ENCODE results near the gene MAP3K20.
"Not testable (repeated sequence)": the region's sequence is repeated elsewhere in the genome, so short reads cannot be mapped to it uniquely, and the experiment has no call there.

The MAP3K20 gene

DNA sequence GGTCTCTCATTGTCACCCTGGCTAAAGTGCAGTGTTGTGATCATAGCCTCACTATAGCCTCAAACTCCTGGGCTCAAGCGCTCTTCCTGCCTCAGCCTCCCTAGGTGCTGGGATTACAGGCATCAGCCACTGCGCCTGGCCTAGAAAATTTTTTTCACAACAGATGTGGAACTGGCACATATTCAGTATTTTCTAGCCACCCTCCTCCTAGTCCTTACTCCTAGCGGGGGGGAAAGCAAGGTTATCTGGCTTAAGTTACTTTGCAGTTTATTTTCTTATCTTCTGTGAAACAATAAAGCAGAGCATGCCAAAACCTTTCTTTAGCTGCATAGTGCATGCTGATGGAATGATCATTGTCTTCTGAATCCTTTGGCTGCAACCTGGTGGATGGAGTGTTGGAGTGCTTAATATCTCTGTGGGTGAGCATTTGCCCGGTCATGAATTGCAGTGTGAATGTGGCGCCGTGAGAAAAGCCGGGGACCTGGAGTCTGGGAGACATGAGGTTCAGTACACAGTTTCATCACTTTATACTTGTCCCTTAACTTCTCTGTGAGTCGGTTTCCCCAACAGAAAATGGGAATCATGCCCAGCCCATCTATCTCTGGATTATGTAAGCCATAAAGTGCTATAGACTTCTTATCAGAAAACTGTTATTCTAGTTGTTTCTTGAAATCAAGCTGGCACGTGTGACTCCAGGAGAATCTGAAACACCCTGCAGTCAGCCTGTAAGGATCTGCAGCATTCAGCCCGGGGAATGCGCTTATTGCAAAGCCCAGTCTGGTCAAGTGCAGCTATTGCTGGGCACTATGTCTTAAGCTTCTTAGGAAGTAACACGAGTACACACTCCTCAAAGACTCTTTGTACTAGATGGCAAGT is 38.2 kb upstream of the MAP3K20 start:
- Histone ChIP-seq H3K4me1 (ENCODE audit: control insufficient read depth, insufficient read depth, low read length) (no peaks in the 10 kb centered on the region), H3K27me3 (ENCODE audit: control insufficient read depth, insufficient read depth, low read length) (no peaks in the 10 kb centered on the region), H3K4me3 (ENCODE audit: low read length) (no peak overlapping the region), H3K27ac (ENCODE audit: low read length) (no peak overlapping the region), H3K9me3 (ENCODE audit: control insufficient read depth, insufficient read depth, low read length) (no peaks in the 10 kb centered on the region), H3K36me3 (ENCODE audit: control insufficient read depth, insufficient read depth, low read length) (no peaks in the 10 kb centered on the region)
- no peak for DNase-seq (ENCODE audit: low read depth, low spot score)
- no CpG with 5 or more reads among the region's 12 CpGs for WGBS (ENCODE audit: insufficient coverage, insufficient read length)

- H3K36me3 ChIP-seq (ENCODE audit: control insufficient read depth, insufficient read depth, low read length); H3K9me3 ChIP-seq (ENCODE audit: control insufficient read depth, insufficient read depth, low read length); H3K4me3 ChIP-seq (ENCODE audit: low read length); H3K27me3 ChIP-seq (ENCODE audit: control insufficient read depth, insufficient read depth, low read length); H3K27ac ChIP-seq (ENCODE audit: low read length); DNase-seq (ENCODE audit: low read depth, low spot score); H3K4me1 ChIP-seq (ENCODE audit: control insufficient read depth, insufficient read depth, low read length): not testable (repeated sequence)
- WGBS (ENCODE audit: insufficient coverage, insufficient read length) = no CpG with 5 or more reads among the region's 2 CpGs
Observed at GRCh38 chr2:173038257-173038656, 37.4 kb upstream of the MAP3K20 start.

GRCh38 chr2:173040729-173041128 is 34.9 kb upstream of the MAP3K20 start:
- no peaks in the 10 kb centered on the region for H3K36me3 ChIP-seq (ENCODE audit: control insufficient read depth, insufficient read depth, low read length)
- DNase-seq (ENCODE audit: low read depth, low spot score) = no peak
- no peaks in the 10 kb centered on the region for H3K4me1 ChIP-seq (ENCODE audit: control insufficient read depth, insufficient read depth, low read length)
- no peak overlapping the region for H3K27ac ChIP-seq (ENCODE audit: low read length)
- H3K27me3 ChIP-seq (ENCODE audit: control insufficient read depth, insufficient read depth, low read length) = no peaks in the 10 kb centered on the region
- H3K9me3 ChIP-seq (ENCODE audit: control insufficient read depth, insufficient read depth, low read length) = no peaks in the 10 kb centered on the region
- no peak overlapping the region for H3K4me3 ChIP-seq (ENCODE audit: low read length)

- WGBS (ENCODE audit: insufficient coverage, insufficient read length) = no CpG with 5 or more reads among the region's 8 CpGs
- no peak for DNase-seq (ENCODE audit: low read depth, low spot score)
- Histone ChIP-seq H3K27ac (ENCODE audit: low read length) (no peak overlapping the region), H3K4me3 (ENCODE audit: low read length) (no peak overlapping the region), H3K9me3 (ENCODE audit: control insufficient read depth, insufficient read depth, low read length) (no peaks in the 10 kb centered on the region), H3K27me3 (ENCODE audit: control insufficient read depth, insufficient read depth, low read length) (no peaks in the 10 kb centered on the region), H3K4me1 (ENCODE audit: control insufficient read depth, insufficient read depth, low read length) (no peaks in the 10 kb centered on the region), H3K36me3 (ENCODE audit: control insufficient read depth, insufficient read depth, low read length) (no peaks in the 10 kb centered on the region)
Observed at GRCh38 chr2:173043476-173043875, 32.2 kb upstream of the MAP3K20 start.

DNA sequence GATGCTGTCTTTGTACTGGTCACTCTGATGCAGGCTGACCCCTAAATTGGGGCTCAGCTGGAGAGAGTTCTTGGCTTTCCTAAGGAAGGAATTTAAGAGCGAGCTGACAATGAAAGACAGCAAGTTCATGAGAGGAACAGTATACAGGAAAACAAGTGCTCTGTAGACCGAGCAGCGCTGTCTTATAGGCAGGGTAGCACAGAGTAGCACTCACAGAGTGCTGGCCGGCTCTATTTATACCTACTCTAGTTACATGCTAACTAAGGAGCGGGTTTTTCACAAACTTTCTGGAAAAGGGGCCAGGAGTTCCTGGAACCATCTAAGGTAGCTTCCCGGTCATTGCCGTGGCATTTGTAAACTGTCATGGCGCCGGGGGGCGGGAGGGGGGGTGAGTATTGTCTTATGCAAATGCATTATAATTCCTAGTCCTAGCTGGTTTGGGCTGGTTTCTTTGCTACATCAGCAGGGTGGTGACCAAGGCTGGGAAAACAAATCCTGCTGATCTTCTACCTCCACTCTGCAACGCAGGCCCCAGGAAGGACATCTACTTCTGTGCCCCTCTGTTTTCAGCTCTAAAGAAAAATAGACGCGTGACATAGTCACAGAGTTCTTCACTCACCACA is 31.6 kb upstream of the MAP3K20 start:
- DNase-seq (ENCODE audit: low read depth, low spot score) = no peak
- whole genome bisulfite sequencing (ENCODE audit: insufficient coverage, insufficient read length) = no CpG with 5 or more reads among the region's 13 CpGs
- no peaks in the 10 kb centered on the region for H3K27me3 ChIP-seq (ENCODE audit: control insufficient read depth, insufficient read depth, low read length)
- no peak overlapping the region for H3K27ac ChIP-seq (ENCODE audit: low read length)
- no peaks in the 10 kb centered on the region for H3K9me3 ChIP-seq (ENCODE audit: control insufficient read depth, insufficient read depth, low read length)
- no peak overlapping the region for H3K4me3 ChIP-seq (ENCODE audit: low read length)
- H3K36me3 ChIP-seq (ENCODE audit: control insufficient read depth, insufficient read depth, low read length) = no peaks in the 10 kb centered on the region
- no peaks in the 10 kb centered on the region for H3K4me1 ChIP-seq (ENCODE audit: control insufficient read depth, insufficient read depth, low read length)

DNA sequence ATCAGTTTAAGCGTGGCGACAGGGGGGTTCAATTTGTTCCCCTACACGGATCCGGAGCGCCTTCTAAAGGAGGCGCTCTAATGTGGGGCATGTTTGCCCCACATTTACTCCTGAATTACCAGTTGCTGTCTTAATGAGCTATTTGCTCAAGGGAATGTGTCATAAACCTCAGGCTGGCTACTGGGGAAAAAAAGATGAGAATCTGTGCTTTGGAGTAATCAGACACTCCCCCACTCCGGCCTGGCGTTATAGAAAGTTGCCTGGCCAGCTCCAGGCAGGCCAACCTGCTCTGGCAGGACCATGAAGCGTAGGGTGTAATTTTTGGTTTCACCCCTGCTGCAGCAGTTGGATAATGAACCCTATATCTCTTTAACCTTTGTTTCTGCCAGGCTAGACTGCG is 31.0 kb upstream of the MAP3K20 start:
- Histone ChIP-seq H3K27me3 (ENCODE audit: control insufficient read depth, insufficient read depth, low read length) (no peaks in the 10 kb centered on the region), H3K27ac (ENCODE audit: low read length) (no peak overlapping the region), H3K4me3 (ENCODE audit: low read length) (no peak overlapping the region), H3K9me3 (ENCODE audit: control insufficient read depth, insufficient read depth, low read length) (no peaks in the 10 kb centered on the region), H3K36me3 (ENCODE audit: control insufficient read depth, insufficient read depth, low read length) (no peaks in the 10 kb centered on the region), H3K4me1 (ENCODE audit: control insufficient read depth, insufficient read depth, low read length) (no peaks in the 10 kb centered on the region)
- DNase-seq (ENCODE audit: low read depth, low spot score) = no peak
- WGBS (ENCODE audit: insufficient coverage, insufficient read length) = no CpG with 5 or more reads among the region's 10 CpGs

DNA sequence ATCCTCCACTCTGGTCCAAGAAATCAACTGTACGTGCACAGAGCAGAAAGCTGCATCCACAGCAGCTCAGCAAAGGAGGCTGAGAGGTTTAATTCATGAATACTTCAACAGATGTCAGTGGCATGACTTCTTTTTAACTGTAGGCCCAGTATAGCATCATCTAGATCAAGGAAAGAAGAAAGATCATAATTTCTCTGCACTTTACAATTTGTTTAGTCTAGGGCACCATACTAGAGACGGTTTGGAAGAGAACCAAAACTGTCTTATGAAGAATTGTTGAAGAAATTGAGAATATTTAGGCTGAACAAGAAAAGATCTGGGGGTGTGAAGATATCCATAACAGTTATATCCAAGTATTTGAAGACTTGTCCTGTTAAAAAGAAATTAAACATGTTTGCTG is 30.5 kb upstream of the MAP3K20 start:
- Histone ChIP-seq H3K27me3 (ENCODE audit: control insufficient read depth, insufficient read depth, low read length) (no peaks in the 10 kb centered on the region), H3K9me3 (ENCODE audit: control insufficient read depth, insufficient read depth, low read length) (no peaks in the 10 kb centered on the region), H3K4me3 (ENCODE audit: low read length) (no peak overlapping the region), H3K4me1 (ENCODE audit: control insufficient read depth, insufficient read depth, low read length) (no peaks in the 10 kb centered on the region), H3K36me3 (ENCODE audit: control insufficient read depth, insufficient read depth, low read length) (no peaks in the 10 kb centered on the region), H3K27ac (ENCODE audit: low read length) (no peak overlapping the region)
- WGBS (ENCODE audit: insufficient coverage, insufficient read length) = no CpG with 5 or more reads among the region's 2 CpGs
- no peak for DNase-seq (ENCODE audit: low read depth, low spot score)

GRCh38 chr2:173048522-173048896 is 27.1 kb upstream of the MAP3K20 start:
- Histone ChIP-seq H3K36me3 (ENCODE audit: control insufficient read depth, insufficient read depth, low read length) (no peaks in the 10 kb centered on the region), H3K27ac (ENCODE audit: low read length) (no peak overlapping the region), H3K27me3 (ENCODE audit: control insufficient read depth, insufficient read depth, low read length) (no peaks in the 10 kb centered on the region), H3K4me3 (ENCODE audit: low read length) (no peak overlapping the region), H3K9me3 (ENCODE audit: control insufficient read depth, insufficient read depth, low read length) (no peaks in the 10 kb centered on the region), H3K4me1 (ENCODE audit: control insufficient read depth, insufficient read depth, low read length) (no peaks in the 10 kb centered on the region)
- no CpG with 5 or more reads among the region's 3 CpGs for whole genome bisulfite sequencing (ENCODE audit: insufficient coverage, insufficient read length)
- no peak for DNase-seq (ENCODE audit: low read depth, low spot score)

DNA sequence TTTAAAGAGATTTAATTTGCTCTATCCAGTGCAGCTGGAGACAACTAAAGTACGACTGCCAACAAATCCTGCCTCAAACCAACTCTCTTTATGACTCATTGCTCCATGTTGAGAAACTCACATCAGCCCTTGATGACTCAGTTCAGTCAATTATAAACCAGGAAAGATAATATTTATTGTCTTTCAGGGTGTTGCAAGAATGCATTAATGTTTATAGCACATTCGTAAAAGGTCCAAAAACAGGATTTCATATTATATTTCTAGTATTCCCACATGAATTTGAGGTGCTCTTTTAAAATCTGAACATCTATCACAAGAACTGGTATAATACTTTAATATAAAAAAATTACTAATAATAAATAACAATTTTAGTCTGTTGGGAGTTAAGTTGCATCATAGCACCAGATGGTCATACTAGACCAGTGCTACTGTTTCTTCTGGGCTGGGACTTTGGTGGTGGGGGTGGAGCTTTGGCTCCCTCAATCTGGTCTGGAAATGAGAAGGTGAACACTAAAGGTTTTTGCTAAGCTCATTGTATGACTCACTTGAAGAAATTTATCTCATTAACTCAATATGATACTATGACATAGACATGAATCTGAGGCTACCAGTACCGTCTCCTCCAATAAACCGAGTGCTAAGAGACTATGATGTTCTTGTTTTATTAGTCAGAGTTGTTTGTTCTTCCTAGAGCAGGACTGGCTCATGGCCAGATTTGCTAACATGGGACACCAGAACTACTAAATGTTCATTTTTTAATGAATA is 26.6 kb upstream of the MAP3K20 start:
- Histone ChIP-seq H3K9me3 (ENCODE audit: control insufficient read depth, insufficient read depth, low read length) (no peaks in the 10 kb centered on the region), H3K4me1 (ENCODE audit: control insufficient read depth, insufficient read depth, low read length) (no peaks in the 10 kb centered on the region), H3K36me3 (ENCODE audit: control insufficient read depth, insufficient read depth, low read length) (no peaks in the 10 kb centered on the region), H3K4me3 (ENCODE audit: low read length) (no peak overlapping the region), H3K27me3 (ENCODE audit: control insufficient read depth, insufficient read depth, low read length) (no peaks in the 10 kb centered on the region), H3K27ac (ENCODE audit: low read length) (no peak overlapping the region)
- no peak for DNase-seq (ENCODE audit: low read depth, low spot score)
- WGBS (ENCODE audit: insufficient coverage, insufficient read length) = no CpG with 5 or more reads among the region's 4 CpGs

- Histone ChIP-seq H3K27ac (ENCODE audit: low read length) (no peak overlapping the region), H3K4me1 (ENCODE audit: control insufficient read depth, insufficient read depth, low read length) (no peaks in the 10 kb centered on the region), H3K36me3 (ENCODE audit: control insufficient read depth, insufficient read depth, low read length) (no peaks in the 10 kb centered on the region), H3K4me3 (ENCODE audit: low read length) (no peak overlapping the region), H3K9me3 (ENCODE audit: control insufficient read depth, insufficient read depth, low read length) (no peaks in the 10 kb centered on the region), H3K27me3 (ENCODE audit: control insufficient read depth, insufficient read depth, low read length) (no peaks in the 10 kb centered on the region)
- no peak for DNase-seq (ENCODE audit: low read depth, low spot score)
- WGBS (ENCODE audit: insufficient coverage, insufficient read length) = no CpG with 5 or more reads among the region's 3 CpGs
Observed at GRCh38 chr2:173049831-173050230, 25.8 kb upstream of the MAP3K20 start.

Data from iPS DF 6.9 (cell line).